GM19455 (cell line): ENCODE data around the gene ST8SIA6.

Experiments
- ATAC-seq: cut with Tn5 transposase; IDR thresholded peaks from one replicate; pipeline ENCODE4 v1.9.1; 2021; ENCODE audit not compliant: unreplicated experiment

The ST8SIA6 gene

DNA sequence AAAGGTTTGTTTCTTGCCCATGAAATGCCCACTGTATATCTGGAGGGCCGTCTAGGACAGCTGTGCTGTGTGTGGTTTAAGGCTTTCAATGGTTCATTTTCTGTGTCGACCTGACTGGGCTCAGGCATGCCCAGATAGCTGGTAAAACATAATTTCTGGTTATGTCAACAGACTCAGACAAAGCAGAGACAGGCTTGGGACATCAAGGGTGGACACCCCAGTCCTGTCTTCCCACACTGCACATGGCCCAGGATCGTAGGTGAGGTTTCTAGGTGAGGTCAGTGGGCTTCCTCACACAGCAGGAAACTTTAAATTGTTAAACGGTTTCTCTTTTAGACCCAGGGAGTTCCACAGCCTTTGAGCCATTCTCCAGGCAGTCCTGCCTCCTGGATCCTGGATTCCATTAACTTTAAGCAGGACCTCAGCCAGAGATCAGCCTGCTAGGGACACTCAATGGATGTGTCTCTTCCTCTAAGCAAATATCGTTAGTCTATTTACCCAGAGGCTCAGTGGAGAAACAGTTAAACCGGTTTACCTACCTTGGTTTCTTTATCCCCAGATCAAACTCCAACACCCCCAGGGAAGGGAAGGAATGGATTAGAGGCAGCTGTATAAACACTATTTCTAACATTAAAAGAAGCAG lies 66.4 kb downstream of the ST8SIA6 start:
- ATAC-seq: no peak

- no peak for ATAC-seq
Measured at GRCh38 chr10:17386616-17387075, 67.7 kb downstream of the ST8SIA6 start.

DNA sequence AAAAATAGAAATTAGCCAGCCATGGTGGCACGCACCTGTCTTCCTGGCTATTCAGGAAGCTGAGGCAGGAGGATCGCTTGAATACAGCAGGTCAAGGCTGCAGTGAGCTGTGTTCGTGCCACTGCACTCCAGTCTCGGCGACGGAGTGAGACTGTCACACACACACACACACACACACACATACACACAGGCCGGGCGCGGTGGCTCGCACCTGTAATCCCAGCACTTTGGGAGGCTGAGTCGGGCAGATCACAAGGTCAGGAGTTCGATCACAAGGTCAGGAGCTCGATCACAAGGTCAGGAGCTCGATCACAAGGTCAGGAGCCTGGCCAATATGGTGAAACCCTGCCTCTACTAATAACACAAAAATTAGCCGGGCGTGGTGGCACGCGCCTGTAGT lies 68.4 kb downstream of the ST8SIA6 start:
- ATAC-seq: no peak

GRCh38 chr10:17385066-17385465 lies 69.3 kb downstream of the ST8SIA6 start:
- ATAC-seq: no peak

- no peak for ATAC-seq
Measured at GRCh38 chr10:17383801-17384555, 70.4 kb downstream of the ST8SIA6 start.

DNA sequence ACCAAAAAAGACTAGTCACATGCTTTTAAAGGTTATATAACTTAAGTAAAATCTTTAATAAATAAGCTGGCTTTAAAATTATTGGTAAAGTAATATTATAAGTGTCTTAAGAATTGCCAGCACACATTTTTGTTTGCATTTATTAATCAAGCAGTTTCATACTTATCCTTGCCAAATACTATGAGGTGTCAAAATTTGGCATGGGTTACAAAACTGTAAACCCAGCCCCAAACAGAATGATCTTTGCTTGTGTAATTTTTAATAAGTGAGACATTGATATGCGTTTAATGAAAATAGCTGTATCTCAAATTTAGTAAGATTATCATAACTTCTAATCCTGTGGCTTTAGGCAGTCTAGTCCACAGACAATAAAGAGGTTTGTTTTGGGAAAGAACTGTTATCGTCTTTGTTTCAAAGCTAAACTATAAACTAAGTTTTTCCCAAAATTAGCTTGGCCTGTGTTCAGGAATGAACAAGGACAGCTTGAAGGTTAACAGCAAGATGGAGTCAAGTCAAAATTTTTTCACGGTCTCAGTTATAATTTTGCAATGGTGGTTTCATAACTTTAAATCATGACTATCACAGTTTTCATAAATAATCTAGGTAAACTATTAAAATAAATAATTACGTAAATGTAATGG lies 72.8 kb downstream of the ST8SIA6 start:
- no peak for ATAC-seq

DNA sequence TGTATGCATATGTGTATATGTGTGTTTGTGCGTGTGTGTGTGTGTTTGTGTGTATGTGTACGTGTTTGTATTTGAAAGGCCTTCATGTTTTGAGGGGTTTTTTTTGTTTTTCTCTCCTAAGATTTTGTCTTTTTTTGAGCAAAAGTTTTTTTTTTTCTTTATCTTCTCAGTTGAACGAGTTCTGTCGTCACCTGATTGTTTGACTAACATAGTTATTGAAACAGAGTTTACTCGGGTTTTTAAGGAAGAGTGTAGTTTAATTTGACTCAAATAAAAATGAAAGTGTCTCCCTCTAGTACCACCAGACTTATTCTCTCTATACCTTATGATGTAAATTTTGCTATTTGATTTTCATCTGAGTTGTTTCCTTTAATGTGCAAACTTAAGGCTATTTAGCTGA lies 73.5 kb downstream of the ST8SIA6 start:
- ATAC-seq: no peak

- ATAC-seq: no peak
Measured at GRCh38 chr10:17380016-17380415, 74.4 kb downstream of the ST8SIA6 start.

- ATAC-seq: no peak
Measured at GRCh38 chr10:17379151-17379690, 75.2 kb downstream of the ST8SIA6 start.

- ATAC-seq: no peak
Measured at GRCh38 chr10:17375936-17376584, 78.3 kb downstream of the ST8SIA6 start.

DNA sequence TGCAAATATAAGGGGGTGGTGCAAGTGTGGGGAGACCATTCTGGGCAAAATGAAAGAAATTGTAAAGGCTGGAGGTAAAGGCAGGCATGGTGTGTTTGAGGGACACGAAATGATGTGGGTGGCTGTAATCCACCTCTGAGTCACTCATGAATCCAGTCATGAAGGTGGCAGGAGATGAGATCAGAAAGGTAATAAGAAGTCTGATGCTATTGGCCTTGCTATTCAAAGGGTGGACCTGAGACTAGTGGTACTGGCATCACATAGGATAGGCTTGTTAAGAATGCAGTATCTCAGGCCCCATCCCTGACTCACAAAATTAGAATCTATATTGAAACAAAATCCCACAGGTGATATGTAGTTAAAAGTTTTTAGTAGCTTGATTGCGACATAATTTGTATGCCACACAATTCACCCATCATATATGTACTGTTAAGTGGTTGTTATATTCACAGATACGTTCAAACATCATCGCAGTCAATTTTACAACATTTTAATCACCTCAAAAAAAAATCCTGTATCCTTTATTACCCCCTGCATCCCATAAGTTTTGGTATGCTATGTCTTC lies 85.6 kb downstream of the ST8SIA6 start:
- ATAC-seq: no peak

GRCh38 chr10:17366705-17367104 lies 87.7 kb downstream of the ST8SIA6 start:
- no peak for ATAC-seq

GRCh38 chr10:17365402-17365801 lies 89.0 kb downstream of the ST8SIA6 start:
- ATAC-seq: no peak

DNA sequence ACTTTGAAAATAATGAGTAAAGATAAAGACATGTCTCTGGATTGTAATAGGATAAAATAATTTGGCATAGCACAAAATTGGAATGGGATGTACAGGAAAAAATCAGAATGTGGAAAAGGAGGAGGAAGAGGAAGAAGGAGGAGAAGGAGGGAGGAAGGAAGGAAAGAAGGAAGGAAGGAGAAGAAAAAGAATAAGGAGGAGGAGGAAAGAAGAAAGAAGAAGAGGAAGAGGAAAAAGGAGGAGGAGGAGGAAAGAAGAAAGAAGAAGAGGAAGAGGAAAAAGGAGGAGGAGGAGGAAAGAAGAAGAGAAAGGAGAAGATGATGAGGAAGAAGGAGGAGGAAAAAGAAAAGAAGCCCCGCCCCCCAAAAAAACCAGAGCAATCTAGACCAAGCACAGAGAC lies 95.9 kb downstream of the ST8SIA6 start:
- no peak for ATAC-seq

DNA sequence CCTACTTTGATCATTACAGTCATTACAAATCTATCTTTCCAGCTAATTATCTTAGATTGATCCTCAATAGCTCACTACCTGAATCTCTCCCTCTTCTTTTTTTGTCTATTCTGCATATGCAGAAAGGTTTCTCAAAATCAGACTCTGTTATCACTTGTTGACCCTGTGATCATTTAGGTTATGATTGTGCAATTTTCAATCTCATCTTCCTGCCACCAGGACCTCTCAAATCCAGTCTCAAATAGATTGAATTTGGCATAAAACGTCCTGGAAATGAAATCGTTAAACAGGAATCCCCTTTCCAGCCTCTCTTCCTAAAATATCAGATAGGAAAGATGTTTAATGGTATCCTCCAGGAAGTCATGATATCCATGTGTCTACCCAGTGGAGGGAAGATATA lies 96.6 kb downstream of the ST8SIA6 start:
- no peak for ATAC-seq

GRCh38 chr10:17356820-17357219 lies 97.6 kb downstream of the ST8SIA6 start:
- no peak for ATAC-seq

DNA sequence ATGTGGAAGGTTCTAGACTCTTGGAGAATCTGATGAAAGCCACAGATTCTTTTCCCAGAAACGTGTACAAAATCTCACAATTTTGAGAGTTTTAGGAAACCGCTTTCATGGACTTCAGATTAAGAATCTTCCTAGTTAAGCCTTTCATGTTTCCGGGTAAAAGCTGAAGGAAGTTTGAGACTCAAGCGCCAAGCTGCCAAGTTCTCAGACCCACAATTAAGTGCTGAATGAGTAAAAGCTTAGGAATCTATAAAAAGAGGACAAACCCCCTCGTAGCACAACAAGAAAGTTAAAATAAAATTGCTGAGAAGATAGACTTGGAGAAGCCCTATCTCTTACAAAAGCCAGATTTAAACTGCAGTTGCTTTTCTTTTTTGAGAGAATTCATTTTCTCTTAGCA lies 99.6 kb downstream of the ST8SIA6 start:
- ATAC-seq: no peak

DNA sequence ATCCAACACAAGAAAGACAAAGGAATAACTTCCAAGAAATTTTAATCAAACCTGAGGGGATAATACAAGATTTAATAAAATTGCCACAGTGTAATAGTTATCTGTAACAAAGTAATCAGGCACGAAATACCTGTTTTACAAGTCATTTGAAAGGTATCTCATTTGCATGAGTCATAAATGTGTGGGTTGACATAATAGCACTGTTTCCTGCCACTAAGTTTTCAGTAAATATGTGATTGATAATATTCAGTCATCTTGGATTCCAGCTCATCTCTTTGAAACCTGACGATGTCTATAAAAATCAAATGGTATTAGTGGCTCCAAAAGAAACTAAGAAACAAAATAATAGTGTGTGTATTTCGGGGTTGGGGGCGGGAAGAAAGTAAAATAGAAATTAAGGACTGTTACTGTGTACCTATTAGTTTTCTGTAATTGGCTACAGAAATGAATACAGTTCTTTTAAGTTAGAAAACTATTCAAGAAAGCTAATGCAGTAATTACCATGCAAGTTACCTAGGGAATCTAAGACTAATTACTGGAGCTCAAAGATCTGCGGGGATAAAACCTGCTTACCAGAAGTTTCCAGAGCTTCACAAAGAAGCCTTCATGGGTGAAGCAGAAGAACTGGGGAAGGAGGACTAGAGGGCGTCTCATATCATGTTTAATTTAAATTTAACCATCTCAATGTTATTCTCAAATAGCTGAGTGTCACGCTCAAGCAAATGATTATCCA lies 100.7 kb downstream of the ST8SIA6 start:
- no peak for ATAC-seq

DNA sequence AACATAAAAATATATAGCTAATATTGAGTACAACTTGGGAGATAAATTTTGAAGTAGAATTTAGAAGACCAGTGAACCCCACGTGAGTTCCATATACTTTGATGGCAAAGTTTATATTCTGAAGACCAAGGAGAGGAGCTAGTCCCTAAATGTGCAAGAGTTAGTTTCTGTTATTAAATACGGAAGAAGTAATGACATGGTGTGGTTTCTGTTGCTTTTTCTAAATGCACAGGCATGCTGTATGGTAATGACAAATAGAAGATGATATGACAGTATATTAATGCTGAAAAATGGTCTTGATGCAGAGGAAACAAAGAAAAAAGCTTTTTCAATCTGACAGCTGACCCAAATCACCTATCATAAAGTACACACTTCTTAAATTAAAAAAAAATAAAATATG lies 101.8 kb downstream of the ST8SIA6 start:
- ATAC-seq: no peak

- no peak for ATAC-seq
Measured at GRCh38 chr10:17351506-17351905, 102.9 kb downstream of the ST8SIA6 start.
